Brain microvascular endothelial cell (primary cell): Measurements from ENCODE around the gene ROS1.
"Not testable (repeated sequence)": the region's sequence is repeated elsewhere in the genome, so short reads cannot be mapped to it uniquely, and the experiment has no call there.

ENCODE experiments used
- DNase-seq: peaks from one replicate; pipeline ENCODE4 v3.0.0-alpha.2; 2020
- H3K27ac ChIP-seq: fragments of 250-450 bp; sonication (Bioruptor Pico); 2 replicates; pipeline ENCODE4 v1.5.1; 2020; ENCODE audit warnings: mild to moderate bottlenecking, moderate library complexity
- H3K27me3 ChIP-seq: fragments of 250-450 bp; sonication (Bioruptor Pico); replicated peaks from 2 replicates; pipeline ENCODE4 v1.5.1; 2020; ENCODE audit warnings: mild to moderate bottlenecking
- H3K36me3 ChIP-seq: fragments of 250-450 bp; sonication (Bioruptor Pico); replicated peaks from 2 replicates; pipeline ENCODE4 v1.5.1; 2020; ENCODE audit warnings: mild to moderate bottlenecking
- H3K4me3 ChIP-seq: 2 replicates; pipeline ENCODE4 v1.5.1; 2011; ENCODE audit warnings: low read depth, mild to moderate bottlenecking, control low read depth, low read length, moderate library complexity
- in situ Hi-C: cut with HindIII; loops from 2 replicates; pipeline ENCODE4 v1.10.0; 2017; ENCODE audit warnings: low sequenced_read_pairs, low pct_ligation_motif_present
- TF ChIP-seq, protein P1 (sequence below): IDR thresholded peaks from 2 replicates; pipeline ENCODE4 v1.5.1; 2011; ENCODE audit warnings: low read depth, mild to moderate bottlenecking, moderate library complexity, low read length, control low read depth, inconsistent platforms; ENCODE audit errors: missing control alignments

Gene ROS1

DNA sequence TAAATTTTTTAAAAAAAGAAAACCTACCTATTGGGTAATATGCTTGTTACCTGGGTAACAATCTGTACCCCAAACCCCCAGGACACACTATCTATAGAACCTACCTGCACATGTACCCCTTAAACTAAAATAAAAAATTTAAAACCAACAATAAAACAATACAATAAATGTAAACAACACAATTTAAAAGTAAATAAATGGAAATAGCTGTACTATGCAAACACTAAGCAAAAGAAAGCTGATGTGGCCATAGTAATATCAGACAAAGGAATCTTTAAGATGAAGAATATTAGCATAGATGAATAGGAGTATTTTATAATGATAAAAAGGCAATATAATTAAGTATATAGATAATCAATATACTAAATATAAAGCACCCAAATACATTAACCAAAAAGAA lies 50.3 kb downstream of the ROS1 start:
- Histone ChIP-seq H3K4me3 (no peak overlapping the region), H3K27ac (no peak overlapping the region), H3K27me3 (no peaks in the 10 kb centered on the region), H3K36me3 (no peaks in the 10 kb centered on the region)
- TF ChIP-seq, protein P1, sequence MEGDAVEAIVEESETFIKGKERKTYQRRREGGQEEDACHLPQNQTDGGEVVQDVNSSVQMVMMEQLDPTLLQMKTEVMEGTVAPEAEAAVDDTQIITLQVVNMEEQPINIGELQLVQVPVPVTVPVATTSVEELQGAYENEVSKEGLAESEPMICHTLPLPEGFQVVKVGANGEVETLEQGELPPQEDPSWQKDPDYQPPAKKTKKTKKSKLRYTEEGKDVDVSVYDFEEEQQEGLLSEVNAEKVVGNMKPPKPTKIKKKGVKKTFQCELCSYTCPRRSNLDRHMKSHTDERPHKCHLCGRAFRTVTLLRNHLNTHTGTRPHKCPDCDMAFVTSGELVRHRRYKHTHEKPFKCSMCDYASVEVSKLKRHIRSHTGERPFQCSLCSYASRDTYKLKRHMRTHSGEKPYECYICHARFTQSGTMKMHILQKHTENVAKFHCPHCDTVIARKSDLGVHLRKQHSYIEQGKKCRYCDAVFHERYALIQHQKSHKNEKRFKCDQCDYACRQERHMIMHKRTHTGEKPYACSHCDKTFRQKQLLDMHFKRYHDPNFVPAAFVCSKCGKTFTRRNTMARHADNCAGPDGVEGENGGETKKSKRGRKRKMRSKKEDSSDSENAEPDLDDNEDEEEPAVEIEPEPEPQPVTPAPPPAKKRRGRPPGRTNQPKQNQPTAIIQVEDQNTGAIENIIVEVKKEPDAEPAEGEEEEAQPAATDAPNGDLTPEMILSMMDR, result no peak
- DNase-seq, result no peak
- in situ Hi-C loops, result no loop called here

DNA sequence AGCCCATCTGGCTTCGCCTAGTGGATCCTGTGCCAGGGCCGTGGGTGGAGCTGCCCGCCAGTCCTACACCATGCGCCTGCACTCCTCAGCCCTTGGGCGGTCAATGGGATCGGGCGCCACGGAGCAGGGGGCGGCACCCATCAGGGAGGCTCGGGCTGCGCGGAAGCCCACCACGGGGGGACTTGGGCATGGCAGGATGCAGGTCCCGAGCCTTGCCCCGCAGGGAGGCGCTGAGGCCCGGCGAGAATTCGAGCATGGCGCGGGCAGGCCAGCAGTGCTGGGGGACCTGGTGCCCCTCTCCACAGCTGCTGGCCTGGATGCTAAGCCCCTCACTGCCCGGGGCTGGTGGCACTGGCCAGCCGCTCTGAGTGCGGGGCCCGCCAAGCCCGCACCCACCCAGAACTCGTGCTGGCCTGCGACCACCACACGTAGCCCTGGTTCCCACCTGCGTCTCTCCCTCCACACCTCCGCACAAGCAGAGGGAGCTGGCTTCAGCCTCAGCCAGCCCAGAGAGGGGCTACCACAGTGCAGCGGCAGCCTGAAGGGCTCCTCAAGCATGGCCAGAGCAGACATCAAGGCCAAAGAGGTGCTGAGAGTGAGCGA lies 52.4 kb downstream of the ROS1 start:
- H3K27me3 ChIP-seq, result no peaks in the 10 kb centered on the region
- no peak overlapping the region for H3K27ac ChIP-seq
- no peak overlapping the region for H3K4me3 ChIP-seq
- in situ Hi-C loops, result no loop called here
- TF ChIP-seq, protein P1, result no peak
- H3K36me3 ChIP-seq, result no peaks in the 10 kb centered on the region
- DNase-seq, result no peak

DNA sequence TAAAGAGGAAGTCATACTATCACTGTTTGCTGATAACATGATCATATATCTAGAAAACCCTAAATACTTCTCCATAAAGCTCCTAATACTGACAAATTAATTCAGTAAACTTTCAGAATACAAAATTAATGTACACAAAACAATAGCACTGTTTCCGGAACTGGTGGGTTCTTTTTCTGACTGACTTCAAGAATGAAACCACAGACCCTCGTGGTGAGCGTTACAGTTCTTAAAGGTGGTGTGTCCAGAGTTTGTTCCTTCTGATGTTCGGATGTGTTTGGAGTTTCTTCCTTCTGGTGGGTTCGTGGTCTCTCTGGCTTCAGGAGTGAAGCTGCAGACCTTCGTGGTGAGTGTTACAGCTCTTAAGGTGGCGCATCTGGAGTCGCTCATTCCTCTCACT lies 53.5 kb downstream of the ROS1 start:
- H3K36me3 ChIP-seq, H3K27ac ChIP-seq, DNase-seq, H3K27me3 ChIP-seq, H3K4me3 ChIP-seq, in situ Hi-C loops: not testable (repeated sequence)

DNA sequence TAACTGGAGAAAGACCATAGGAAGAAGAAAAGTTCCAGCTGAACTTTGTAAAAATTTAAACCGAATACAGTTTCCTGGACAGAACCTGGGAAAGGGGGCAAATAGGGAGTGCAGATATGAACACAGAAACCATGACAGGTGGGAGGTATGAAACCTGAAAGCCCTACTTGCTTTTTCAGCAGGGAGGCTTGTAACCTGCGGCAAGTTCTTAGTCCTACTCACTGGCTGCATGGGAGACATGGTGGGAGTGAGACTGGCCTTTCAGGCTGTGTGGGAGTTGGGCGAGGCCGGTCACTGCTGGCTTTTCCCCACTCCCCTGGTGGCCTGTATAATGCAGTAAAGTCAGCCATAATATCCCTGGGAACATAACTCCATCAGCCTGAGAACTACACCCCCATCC lies 54.2 kb downstream of the ROS1 start:
- no peaks in the 10 kb centered on the region for H3K27me3 ChIP-seq
- no peaks in the 10 kb centered on the region for H3K36me3 ChIP-seq
- TF ChIP-seq, protein P1, result no peak
- no peak overlapping the region for H3K4me3 ChIP-seq
- in situ Hi-C loops, result no loop called here
- no peak for DNase-seq
- no peak overlapping the region for H3K27ac ChIP-seq

DNA sequence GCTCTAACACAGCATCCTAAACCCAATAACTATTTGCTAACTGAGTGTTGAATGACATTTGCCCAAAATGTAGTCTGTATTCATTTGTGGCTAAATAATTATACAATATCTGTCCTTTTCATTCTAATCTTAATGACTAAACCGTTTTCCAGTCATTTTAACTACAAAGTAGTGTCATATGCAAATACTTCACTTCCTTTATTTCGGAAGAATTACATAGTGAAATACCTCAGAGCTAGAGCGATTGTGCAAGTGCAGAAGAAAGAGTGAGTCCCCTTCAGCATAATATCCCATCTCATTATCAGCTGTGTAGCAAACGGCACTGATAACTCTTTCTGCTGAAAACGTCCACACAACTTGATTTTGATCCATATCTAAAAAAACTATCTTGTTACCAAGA lies 66.2 kb downstream of the ROS1 start:
- in situ Hi-C loops, result no loop called here

DNA sequence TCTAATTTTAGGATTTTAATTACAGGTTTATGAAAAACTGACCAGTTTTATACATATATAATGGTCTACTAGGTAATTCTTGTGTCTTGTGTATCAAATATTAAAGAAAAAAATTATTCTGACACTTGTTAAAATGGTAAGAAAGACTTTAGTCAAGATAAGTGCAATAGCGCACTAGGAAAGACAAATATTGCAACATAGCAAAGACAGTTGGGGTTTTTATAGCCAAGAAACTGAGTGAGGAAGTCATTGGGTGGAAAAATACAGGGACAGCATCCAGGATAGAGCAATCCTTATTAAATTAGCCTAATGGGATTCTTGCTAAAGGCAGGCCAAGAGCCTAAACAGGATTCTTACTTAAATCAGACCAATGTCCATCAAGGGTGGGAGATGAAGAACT lies 71.1 kb downstream of the ROS1 start:
- in situ Hi-C loops, result no loop called here
- DNase-seq, result no peak
- Histone ChIP-seq H3K27me3 (no peaks in the 10 kb centered on the region), H3K36me3 (no peaks in the 10 kb centered on the region), H3K27ac (no peak overlapping the region), H3K4me3 (no peak overlapping the region)
- TF ChIP-seq, protein P1, result no peak

More for the DNA sequence above, 66.2 kb downstream of the ROS1 start:
- Histone ChIP-seq H3K27ac (no peak overlapping the region), H3K4me3 (no peak overlapping the region), H3K36me3 (no peaks in the 10 kb centered on the region), H3K27me3 (no peaks in the 10 kb centered on the region)
- DNase-seq, result no peak
- TF ChIP-seq, protein P1, result no peak
